GM18517 (cell line): Measurements from ENCODE around the gene ANGEL1.

Experiments
- ATAC-seq: cut with Tn5 transposase; IDR thresholded peaks from one replicate; pipeline ENCODE4 v1.9.1; 2021; ENCODE audit warnings: mild to moderate bottlenecking, moderate library complexity; ENCODE audit not compliant: unreplicated experiment

Gene ANGEL1

DNA sequence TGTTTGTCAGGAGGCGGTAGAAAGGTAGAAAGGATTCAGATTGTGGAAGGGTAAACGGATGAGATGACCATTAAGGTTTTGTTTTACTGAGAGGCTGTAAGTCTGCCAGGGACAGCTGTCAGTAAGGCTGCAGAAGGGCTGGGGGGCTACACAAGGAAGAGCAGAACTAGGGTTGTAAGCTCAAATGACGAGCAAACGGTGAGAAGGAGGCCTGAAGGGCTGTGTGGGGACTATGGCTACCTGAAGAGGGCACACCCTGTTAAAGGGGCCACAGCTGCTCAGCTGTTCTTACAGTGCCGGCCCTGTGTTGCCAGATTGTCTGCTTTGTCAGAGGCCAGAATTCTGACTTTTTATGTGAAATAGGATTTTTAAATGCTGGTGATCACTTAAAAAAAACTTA lies 32.3 kb downstream of the ANGEL1 start:
- no peak for ATAC-seq

DNA sequence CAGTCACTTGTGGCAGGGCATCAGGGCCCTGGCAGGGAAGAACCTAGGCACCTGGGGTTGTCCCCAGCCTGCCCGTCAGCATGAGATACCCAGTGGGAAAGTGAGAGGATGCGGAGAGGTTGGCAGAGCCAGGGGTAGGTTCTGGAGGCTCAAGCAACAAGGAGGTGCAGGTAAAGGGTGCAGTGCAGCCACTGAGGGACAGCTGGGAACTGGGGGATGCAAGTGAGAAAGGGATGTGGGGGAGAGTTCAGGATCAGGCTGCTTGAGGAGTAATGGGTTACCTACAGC lies 32.7 kb downstream of the ANGEL1 start:
- no peak for ATAC-seq

DNA sequence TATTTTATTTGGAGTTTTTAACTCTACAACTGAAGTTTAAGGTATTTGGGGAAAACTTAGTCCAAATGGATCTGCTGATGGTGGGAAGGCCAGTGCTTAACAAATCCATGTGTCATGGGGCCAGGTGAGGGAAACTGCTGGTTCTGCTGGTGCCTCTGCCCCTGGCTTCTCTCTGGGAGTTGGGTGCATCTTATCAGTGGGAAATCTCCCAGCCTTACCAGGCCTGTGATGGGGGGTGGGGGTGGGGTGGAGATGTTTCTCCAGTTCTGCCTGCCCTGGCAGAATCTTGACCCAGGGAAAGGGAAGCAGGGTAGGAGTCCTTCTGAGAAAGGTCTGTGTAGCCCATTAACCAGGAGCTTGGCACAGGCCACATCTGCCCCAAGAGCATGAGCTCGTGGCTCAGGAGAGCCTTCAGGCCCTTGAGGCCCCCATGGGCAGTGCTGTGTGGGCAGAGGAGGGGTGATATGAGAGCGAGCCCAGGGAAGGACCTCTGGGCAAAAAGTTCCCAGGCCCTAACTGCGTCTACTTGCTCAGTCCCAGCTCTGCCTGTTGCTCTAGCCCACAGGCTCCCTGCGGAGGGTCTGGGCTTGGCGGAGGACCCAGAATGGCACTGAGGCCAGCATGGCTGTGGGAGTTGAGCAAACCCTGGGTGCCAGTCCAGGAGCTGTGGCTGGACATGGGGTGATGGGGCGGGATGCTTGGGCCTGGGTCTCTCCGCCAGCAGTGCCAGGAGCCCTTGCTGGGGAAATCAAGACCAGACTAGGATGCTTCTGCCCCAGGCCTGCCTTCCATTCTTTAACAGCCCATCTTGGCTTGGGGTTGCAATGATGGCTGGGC lies 33.2 kb downstream of the ANGEL1 start:
- no peak for ATAC-seq

DNA sequence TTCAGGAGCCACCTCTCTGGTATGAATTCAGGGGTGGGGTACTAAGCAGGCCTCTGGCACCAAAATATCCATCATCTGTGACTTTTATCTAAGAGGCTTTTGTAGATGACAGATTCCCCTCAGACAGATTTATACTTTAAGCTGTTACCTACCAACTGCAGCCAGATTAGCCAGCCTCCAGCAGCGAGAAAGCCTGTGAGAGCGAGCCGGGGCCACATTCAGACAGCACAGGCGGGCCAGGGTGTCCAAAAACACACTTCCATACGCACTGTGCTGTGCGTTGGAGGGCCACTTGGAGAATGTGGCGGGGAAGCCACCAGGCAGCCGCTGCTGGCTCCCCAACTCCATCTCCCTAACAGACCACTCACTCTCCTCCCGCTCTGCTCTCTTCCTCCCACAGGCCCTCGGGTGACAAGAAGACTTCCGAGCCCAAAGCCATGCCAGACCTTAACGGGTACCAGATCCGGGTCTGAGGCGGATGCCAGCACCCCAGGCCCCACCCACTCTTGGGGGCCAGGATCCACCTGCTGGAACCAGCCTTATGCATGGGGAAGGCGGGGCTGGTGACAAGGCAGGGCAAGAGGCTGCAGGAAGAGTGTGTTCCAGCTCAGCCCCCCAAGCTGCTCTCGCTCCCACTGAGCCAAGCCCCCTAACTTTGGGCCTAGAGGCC lies 34.0 kb downstream of the ANGEL1 start:
- ATAC-seq, result no peak

DNA sequence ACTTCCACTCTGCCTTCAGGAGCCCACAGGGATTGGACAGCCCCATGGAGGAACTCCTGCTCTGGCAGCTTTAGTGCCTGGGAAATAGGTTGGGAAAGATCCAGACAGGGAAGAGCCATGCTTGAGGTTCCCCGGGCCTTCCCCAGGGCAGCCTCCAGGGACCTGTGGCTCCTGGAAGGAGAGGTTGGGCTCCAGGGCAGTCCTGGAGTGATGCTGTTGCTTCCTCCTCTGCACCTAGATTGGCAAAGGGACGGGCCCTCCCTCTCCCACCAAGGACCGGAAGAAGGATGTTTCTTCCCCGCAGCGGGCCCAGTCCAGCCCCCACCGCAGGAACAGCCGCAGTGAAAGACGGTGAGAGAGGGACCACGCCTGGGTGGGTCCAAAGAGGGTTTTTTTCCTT lies 35.0 kb downstream of the ANGEL1 start:
- ATAC-seq, result no peak

DNA sequence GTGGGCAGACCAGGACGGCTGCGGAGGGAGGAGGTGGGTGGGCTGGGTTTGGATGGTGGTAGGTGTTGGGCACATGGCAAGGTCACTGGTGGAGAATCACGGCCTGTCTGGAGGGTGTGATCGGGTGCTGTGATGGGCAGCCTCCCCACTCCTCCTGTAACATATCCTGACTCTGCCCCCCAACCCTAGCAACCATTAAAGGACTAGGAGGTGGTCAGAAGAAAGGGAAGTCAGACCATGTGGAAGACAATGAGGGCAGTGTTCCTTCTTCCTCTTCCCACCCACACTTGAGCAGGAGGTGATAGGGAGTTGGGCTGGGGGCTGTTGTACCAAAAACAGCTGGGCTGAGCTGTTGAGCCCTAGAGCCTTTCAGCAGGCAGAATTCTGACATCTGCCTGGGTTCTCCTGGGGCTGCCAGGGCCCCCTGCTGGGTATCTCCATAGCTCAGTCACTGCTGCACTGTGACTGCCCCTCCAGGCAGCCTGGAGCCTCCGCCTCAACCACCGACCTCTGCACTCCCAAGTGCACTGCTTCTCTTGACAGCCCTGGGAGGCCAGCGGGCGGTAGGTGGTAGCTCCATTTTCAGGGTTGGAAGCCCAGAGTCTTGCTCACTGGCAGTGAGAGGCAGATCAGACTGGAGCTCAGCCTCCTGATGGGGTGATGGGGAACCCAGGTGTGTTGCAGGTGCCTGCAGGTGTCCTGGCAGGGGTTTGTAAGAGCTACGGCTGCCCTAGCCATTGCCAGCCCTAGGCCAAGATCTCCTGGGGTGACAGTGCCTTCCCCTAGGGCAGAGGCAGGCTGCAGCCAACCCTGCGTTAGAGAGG lies 36.0 kb downstream of the ANGEL1 start:
- ATAC-seq, result no peak

DNA sequence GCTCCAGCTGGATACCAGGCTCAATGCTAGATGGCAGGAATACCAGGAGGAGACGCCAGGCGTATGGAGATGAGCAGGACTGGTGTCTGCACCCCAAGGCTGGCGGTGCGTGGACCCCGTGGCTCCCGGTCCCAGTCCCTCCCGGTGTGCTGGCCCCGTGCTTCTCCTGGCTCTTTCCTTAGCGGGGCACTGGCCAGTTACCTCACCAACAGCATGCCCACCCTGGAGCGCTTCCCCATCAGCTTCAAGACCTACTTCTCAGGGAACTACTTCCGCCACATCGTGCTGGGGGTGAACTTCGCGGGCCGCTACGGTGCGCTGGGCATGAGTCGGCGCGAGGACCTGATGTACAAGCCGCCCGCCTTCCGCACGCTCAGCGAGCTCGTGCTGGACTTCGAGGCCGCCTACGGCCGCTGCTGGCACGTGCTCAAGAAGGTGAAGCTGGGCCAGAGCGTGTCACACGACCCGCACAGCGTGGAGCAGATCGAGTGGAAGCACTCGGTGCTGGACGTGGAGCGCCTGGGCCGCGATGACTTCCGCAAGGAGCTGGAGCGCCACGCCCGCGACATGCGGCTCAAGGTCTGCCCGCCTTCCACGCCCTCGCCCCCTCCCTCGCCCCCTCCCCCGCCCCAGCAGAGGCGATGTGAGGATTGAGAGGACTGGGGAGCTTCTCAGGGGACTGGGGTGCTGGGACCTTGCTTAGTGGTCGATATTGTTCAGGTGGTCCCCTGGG lies 36.8 kb downstream of the ANGEL1 start:
- ATAC-seq, result no peak

DNA sequence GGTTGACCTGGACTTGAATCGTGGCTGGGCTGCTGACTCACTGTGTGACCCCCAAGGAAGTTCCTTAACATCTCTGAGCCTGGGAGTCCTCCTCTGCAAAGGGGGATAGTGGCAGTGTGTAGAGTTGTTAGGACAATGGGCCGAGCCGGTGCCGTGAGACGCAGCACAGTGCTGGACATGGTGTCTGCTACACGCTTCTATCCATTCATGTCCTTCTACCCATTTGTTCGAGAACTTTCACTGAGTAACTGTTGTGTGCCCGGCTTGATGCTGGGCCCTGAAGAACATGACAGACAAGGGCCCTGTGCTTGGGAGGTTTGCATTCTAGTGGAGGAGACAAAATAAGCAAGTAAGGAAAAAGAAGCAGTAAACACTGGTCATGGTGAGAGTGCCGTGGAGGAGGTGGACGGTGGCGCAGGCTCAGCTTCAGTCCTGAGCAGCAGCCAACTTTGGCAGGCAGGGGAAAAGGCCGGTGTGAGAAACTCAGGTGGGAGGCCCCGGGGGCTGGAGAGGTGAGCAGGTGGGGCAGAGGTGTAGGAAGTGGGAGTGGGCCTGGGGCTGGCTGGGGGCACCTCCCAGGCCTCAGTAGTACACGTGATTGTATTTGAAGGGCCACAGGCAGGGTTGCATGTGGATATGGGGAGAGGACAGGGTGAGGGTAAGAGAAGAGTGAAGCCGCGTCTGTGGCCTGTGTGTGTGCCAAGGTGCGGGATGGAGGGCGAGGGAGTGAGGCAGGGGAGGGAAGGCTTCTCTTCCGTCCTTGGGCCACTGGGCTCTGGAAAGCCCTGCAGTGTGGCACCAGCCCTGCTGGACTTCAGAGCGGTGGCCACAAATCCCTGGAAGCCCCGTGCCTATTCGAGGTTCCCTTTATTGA lies 37.6 kb downstream of the ANGEL1 start:
- ATAC-seq, result no peak

DNA sequence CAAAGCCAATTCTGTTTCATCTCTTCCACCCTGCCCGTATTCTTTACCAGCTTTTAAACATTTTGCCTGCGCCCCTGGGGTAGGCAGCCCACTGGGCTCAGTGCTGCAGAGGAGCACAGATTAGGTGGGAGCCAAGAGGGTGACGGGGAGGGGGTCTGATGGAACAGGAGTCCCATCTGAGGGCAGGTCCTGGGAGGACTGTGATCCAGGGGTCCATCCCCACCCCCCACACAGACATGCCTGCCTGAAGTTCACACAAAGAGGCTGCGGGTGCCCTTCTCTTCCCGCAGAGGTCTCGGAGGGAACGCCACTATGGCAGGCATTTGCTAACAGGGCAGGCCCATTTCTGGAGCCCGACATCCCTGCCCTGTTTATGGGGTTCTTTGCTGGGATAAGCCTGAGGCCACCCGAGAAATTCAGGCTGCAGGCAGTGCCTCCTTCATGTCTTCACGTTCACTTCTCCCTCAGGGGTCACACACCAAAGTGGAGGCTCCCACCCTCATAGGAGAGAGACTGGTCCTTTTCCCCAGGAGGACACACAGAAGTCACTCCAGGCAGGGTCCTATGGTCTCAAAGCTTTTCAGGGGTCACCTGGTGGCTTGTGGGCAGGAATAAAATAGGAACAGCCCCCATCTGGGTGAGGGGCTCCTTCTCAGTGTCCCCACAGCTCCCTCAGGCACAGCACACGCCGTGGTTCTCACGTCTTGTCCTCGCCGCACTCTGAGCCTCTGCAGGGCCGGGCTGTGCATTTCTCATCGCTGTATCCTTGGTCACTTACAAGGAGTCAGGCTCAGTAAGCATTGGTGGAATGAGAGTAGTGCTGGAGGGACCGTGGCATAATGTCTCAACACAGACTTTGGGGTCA lies 38.5 kb downstream of the ANGEL1 start:
- no peak for ATAC-seq

DNA sequence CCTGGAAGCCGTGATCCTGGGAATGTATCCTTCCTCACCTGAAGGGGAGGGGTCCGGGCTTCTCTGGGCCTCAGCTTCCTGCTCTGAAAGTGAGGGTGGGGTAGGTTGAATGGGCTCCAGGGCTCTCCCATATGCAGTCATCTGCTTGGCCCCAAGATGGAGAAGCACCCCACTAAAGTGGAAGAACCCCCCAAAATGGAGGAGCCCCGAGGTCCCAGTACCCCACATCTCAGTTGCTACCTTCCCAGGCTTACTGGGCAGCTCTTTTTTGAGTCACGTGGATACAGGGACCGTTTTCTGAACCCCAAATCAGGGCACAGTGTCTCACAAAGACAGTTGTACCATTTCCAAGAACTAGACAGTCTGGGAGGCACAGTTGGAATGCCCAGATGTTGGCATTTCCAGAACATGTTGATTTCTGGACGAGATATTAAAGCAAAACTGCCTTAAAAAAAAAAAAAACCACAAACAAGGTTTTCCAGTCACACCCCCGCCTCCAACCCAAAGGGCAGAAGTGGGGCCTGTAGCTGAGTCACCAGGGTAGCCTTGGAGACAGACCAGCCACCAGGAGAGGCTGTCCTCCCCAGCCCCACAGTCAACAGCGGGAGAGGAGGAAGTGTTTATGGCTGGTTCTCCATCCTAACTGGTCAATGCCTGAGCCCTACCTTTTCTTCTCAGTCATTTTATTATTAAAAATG lies 39.3 kb downstream of the ANGEL1 start:
- ATAC-seq, result no peak

DNA sequence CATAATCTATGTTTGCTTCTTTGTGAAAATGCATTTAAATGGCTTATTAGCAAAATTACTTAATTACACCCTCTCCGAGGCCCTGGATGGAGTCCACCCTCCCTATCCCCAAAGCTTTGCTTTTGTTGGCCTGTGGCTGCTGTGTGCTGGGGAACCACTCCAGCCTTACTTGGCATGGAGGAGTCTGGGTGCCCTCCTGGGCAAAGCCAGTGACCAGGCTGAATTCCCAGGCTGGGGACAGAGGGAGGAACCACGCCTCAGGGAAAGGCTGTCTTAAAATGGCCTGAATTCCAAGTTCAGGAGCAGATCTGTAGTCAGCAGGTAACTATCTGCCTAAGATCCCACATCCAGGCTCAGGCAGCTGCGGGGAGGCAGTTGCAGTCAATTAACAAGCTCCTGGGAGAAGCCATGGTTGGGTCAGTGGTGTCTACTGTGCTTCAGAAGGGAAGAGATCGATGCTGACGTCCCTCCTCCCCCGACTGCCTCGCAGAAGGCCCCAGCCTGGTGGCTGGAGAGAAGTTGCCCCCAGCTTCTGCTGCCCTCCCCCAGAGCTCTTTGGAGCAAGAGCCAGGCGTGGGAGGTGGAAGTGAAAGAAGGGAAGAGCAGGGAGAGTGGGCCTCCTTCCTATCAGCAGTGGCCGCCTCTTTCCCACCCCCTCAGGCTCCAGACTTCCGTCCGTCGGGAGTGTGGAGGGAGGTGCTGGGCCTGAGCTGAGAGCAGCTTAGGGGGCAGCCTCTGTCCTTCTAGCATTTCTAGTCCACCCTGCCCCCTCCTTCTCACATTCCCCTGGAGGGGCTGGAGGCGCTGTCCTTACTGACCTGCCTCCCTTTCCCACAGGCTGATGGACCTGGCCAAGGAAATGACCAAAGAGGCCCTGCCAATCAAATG lies 40.1 kb downstream of the ANGEL1 start:
- no peak for ATAC-seq

DNA sequence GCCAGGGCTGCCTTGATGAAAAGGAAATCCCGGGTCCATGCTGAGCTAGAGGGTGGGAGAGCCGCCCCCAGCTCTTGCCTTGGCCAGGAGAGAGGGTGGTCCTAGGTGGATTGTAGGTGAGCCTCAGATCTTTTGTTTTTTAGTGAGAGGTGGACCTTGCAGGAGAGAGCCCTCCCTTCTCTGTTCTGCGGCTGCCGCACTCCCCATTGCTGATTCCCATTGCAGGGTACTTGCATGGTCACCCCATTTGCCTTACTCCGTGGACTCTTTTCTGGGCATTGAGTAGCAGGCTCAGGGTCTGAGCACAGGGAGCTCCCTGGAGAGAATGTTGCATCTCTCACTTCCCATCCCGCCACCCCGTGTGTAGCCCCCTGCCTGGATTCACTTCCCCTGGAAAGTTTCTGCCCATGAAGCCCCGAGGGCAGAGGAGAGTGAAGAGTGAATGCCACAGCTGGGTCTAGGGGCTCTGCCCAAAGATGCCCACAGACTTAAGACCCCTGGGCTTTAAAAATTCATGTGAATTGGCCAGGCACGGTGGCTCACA lies 41.2 kb downstream of the ANGEL1 start:
- ATAC-seq, result no peak

DNA sequence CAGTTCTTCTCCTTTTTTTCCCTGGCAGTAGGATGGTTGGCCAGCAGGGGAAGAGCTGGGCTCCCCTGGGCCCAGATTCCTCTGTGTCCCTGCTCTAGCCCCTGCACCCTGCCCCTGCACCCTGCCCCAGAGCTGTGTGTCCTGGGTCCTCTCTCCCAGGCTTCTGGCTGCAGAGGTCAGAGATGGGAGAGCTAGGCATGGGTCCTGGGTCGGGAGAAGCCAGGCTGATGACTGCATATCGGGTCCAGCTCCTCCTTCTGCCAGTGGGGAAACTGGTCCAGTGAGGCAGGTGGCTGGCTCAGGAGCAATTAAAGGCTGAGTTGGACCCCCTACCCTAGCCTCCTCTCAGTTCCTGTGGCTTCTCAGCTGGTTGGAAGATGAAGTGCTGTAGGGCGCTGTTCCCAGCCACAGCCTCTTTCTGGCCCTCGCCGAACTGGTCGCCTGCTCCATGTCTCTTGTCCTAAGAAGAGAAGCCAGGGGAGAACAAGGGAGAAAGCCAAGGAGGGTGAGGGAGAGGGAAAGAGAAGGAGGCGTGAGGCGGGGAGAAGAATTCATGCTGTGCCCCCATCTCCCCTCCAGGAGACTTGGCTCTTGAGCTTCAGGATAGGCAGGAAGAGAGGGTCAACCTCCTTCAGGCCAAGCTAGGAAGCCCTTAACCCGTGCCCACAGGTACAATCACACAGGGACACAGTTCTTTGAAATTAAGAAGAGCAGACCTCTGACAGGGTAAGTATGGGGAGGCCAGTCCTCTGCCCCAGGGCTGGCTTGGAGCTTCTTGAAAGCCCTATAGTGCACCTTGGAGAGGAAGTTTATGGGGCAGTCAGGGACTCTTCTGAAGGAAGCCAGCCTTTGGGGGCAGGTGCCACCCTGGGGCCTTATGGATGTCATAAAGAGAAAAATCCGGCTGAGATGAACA lies 41.9 kb downstream of the ANGEL1 start:
- ATAC-seq, result no peak

DNA sequence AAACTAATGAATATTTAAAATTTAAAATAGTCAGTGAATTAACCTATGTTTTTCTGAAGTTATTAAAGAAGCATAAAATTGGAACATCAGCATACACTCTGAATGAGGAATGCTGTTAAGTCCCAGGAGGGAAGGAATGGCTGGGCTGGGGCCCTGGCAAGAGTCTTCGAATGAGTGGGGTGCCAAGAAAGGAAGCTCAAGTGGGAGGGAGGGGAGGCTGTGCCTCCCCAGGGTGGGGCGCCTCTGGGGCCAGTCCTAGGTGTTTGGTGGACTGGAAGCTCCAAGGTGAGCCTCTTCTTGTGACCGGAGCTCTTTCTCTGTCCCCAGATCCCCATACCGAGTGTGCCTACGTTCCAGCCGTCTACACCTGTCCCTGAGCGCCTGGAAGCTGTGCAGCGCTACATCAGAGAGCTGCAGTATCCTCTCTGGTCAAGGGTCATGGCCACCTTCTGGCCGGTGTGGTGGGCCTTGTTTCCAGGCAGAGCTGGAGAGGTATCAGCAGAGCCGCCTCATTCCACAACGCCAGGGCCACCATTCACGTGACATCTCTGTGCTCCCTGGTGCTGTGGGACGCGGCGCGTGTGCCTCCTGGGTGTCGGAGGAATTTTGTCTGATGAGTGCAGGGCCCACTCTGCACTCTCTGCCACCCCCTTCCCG lies 42.9 kb downstream of the ANGEL1 start:
- no peak for ATAC-seq

DNA sequence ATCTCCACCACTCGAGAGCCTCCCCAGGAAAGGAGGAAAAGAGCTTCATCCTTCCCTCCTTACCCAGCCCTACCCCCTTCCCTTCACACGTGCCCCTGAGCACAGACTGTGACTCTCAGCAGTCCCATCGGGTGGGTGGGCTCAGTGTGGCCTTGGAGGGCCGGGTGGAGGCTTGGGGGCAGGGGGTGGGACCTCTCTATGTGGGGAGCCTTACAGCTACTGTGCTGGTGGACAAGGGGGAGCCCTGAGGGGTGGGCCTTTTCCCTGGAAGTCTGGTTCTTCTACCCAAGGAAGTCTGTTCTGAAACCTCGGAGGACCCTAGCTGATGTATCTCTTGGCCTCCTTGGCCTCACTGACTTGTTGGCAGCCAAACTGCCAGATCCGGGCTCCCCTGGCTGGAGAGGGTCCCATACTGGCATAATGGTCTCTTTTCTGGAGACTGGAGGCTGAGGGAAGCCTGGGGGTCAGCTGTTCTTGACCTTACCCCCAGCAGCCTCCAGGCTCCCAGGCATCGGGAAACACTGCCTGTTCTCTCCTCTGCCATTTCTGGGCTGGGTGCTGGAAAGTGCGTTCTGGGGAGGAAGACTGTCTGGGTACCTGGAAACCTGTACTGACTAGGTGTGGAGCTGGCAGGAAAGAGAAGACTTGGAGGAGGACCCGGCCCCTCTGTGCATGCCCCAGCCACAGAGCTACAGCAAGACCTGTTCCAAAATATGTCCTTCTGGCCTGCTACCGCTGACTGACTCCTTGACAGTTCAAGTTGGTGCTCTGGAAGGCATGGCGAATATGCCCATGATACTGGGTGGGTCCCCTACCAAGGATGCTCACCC lies 43.8 kb downstream of the ANGEL1 start:
- no peak for ATAC-seq
